WTC11 (cell line): ENCODE measurements around the gene ETF1.

Experiments used
- ESRRA ChIP-seq: sonication (generic); formaldehyde crosslinking; IDR thresholded peaks from 2 replicates; pipeline ENCODE4 v1.8.1; 2022; ENCODE audit warnings: mild to moderate bottlenecking, missing genetic modification reagents, borderline replicate concordance
- FOXK1 ChIP-seq: sonication (generic); formaldehyde crosslinking; IDR thresholded peaks from 2 replicates; pipeline ENCODE4 v1.8.0; 2022; ENCODE audit warnings: mild to moderate bottlenecking, moderate library complexity, missing genetic modification reagents
- NFE2L1 ChIP-seq: sonication (generic); formaldehyde crosslinking; IDR thresholded peaks from 2 replicates; pipeline ENCODE4 v1.8.1; 2023; ENCODE audit warnings: missing genetic modification reagents
- NFYB ChIP-seq: sonication (generic); formaldehyde crosslinking; conservative IDR thresholded peaks from 2 replicates; pipeline ENCODE4 v1.8.0; 2022; ENCODE audit warnings: low read depth, missing genetic modification reagents
- ZNF121 ChIP-seq: sonication (generic); formaldehyde crosslinking; IDR thresholded peaks from 2 replicates; pipeline ENCODE4 v1.8.0; 2023; ENCODE audit warnings: missing genetic modification reagents
- ZNF396 ChIP-seq: fragments of 250-450 bp; sonication (Bioruptor Pico); IDR thresholded peaks from 2 replicates; pipeline ENCODE4 v1.8.0; 2021; ENCODE audit warnings: mild to moderate bottlenecking, moderate library complexity, borderline replicate concordance
- ZNF423 ChIP-seq: fragments of 250-450 bp; sonication (Bioruptor Pico); IDR thresholded peaks from 2 replicates; pipeline ENCODE4 v2.1.2; 2022; ENCODE audit warnings: mild to moderate bottlenecking, moderate library complexity
- TF ChIP-seq, protein P1 (sequence below): fragments of 200-600 bp; IDR thresholded peaks from 2 replicates; pipeline ENCODE4 v1.8.0; 2022; ENCODE audit warnings: antibody characterized with exemption
- TF ChIP-seq, protein P2 (sequence below): sonication (generic); formaldehyde crosslinking; IDR thresholded peaks from 2 replicates; pipeline ENCODE4 v1.8.0; 2022; ENCODE audit warnings: mild to moderate bottlenecking, missing genetic modification reagents
- TF ChIP-seq, protein P3 (sequence below): sonication (generic); formaldehyde crosslinking; IDR thresholded peaks from 2 replicates; pipeline ENCODE4 v1.8.1; 2022; ENCODE audit warnings: low read depth, mild to moderate bottlenecking, moderate library complexity, missing genetic modification reagents, borderline replicate concordance
- TF ChIP-seq, protein P4 (sequence below): sonication (generic); formaldehyde crosslinking; IDR thresholded peaks from 2 replicates; pipeline ENCODE4 v1.8.0; 2022; ENCODE audit warnings: mild to moderate bottlenecking, missing genetic modification reagents
- TF ChIP-seq, protein P5 (sequence below): sonication (generic); formaldehyde crosslinking; conservative IDR thresholded peaks from 2 replicates; pipeline ENCODE4 v1.8.1; 2022; ENCODE audit warnings: mild to moderate bottlenecking, missing genetic modification reagents
- TF ChIP-seq, protein P6 (sequence below): sonication (generic); formaldehyde crosslinking; IDR thresholded peaks from 2 replicates; pipeline ENCODE4 v1.8.1; 2023; ENCODE audit warnings: mild to moderate bottlenecking, missing genetic modification reagents, moderate library complexity

DNA sequence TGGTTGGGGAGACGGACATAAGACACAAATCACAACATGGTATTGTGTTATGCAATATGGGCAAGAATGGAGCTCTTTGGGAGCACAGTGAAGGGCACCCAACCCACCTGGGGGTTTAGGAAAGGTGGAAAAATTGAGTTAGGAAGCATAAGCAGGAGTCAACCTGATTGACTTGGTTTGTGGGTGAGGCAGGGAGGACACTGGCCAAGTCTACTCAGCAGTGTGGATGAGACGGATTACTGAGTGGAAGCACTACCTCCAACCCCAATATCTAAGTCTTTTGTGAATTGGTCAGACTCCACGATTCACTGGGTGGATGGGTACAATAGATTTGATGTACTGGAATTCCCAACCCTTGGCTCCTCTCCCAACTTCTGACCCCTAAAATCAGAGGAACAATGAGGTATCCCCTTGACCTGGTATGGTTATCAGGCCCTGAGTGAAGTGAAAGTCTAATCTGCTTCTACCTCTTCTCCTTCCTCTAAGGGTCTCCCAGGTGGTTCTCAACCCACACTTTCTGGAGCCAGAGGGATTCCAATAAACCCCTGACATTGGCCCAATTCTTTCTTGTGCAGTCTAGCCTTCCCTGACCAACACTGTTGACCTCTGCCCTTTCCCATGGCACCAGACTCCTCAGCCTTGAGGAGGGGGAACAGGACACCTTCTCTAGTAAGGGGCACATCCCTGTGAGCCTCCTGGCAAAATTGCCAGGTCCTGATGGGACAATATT is 72.5 kb downstream of the ETF1 start:
- TF ChIP-seq, protein P1, sequence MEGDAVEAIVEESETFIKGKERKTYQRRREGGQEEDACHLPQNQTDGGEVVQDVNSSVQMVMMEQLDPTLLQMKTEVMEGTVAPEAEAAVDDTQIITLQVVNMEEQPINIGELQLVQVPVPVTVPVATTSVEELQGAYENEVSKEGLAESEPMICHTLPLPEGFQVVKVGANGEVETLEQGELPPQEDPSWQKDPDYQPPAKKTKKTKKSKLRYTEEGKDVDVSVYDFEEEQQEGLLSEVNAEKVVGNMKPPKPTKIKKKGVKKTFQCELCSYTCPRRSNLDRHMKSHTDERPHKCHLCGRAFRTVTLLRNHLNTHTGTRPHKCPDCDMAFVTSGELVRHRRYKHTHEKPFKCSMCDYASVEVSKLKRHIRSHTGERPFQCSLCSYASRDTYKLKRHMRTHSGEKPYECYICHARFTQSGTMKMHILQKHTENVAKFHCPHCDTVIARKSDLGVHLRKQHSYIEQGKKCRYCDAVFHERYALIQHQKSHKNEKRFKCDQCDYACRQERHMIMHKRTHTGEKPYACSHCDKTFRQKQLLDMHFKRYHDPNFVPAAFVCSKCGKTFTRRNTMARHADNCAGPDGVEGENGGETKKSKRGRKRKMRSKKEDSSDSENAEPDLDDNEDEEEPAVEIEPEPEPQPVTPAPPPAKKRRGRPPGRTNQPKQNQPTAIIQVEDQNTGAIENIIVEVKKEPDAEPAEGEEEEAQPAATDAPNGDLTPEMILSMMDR: no peak
- TF ChIP-seq, protein P2, sequence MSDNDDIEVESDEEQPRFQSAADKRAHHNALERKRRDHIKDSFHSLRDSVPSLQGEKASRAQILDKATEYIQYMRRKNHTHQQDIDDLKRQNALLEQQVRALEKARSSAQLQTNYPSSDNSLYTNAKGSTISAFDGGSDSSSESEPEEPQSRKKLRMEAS (CRISPR knock-in tag): no peak
- TF ChIP-seq, protein P3, sequence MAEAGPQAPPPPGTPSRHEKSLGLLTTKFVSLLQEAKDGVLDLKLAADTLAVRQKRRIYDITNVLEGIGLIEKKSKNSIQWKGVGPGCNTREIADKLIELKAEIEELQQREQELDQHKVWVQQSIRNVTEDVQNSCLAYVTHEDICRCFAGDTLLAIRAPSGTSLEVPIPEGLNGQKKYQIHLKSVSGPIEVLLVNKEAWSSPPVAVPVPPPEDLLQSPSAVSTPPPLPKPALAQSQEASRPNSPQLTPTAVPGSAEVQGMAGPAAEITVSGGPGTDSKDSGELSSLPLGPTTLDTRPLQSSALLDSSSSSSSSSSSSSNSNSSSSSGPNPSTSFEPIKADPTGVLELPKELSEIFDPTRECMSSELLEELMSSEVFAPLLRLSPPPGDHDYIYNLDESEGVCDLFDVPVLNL (CRISPR knock-in tag): no peak
- no peak for TF ChIP-seq NFE2L1 (CRISPR knock-in tag)
- TF ChIP-seq, protein P4, sequence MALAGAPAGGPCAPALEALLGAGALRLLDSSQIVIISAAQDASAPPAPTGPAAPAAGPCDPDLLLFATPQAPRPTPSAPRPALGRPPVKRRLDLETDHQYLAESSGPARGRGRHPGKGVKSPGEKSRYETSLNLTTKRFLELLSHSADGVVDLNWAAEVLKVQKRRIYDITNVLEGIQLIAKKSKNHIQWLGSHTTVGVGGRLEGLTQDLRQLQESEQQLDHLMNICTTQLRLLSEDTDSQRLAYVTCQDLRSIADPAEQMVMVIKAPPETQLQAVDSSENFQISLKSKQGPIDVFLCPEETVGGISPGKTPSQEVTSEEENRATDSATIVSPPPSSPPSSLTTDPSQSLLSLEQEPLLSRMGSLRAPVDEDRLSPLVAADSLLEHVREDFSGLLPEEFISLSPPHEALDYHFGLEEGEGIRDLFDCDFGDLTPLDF: no peak
- TF ChIP-seq, protein P5, sequence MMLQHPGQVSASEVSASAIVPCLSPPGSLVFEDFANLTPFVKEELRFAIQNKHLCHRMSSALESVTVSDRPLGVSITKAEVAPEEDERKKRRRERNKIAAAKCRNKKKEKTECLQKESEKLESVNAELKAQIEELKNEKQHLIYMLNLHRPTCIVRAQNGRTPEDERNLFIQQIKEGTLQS (CRISPR knock-in tag): no peak
- no peak for TF ChIP-seq ESRRA (CRISPR knock-in tag)
- no peak for TF ChIP-seq ZNF423 (CRISPR knock-in tag)
- no peak for TF ChIP-seq FOXK1 (CRISPR knock-in tag)
- TF ChIP-seq, protein P6, sequence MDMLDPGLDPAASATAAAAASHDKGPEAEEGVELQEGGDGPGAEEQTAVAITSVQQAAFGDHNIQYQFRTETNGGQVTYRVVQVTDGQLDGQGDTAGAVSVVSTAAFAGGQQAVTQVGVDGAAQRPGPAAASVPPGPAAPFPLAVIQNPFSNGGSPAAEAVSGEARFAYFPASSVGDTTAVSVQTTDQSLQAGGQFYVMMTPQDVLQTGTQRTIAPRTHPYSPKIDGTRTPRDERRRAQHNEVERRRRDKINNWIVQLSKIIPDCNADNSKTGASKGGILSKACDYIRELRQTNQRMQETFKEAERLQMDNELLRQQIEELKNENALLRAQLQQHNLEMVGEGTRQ (CRISPR knock-in tag): no peak
- no peak for TF ChIP-seq ZNF396 (CRISPR knock-in tag)
- no peak for TF ChIP-seq ZNF121
- no peak for TF ChIP-seq NFYB (CRISPR knock-in tag)
